Suppressor macrophage treated with lipopolysaccharide for 1 hour (primary cell): ENCODE measurements around the gene CEP126.
"Not testable (repeated sequence)": the region's sequence is repeated elsewhere in the genome, so short reads cannot be mapped to it uniquely, and the experiment has no call there.

Source experiments
- DNase-seq, 3 donors: peaks; one replicate each; pipeline ENCODE4 v3.0.0-alpha.2; 2020 to 2022

CEP126 gene

DNA sequence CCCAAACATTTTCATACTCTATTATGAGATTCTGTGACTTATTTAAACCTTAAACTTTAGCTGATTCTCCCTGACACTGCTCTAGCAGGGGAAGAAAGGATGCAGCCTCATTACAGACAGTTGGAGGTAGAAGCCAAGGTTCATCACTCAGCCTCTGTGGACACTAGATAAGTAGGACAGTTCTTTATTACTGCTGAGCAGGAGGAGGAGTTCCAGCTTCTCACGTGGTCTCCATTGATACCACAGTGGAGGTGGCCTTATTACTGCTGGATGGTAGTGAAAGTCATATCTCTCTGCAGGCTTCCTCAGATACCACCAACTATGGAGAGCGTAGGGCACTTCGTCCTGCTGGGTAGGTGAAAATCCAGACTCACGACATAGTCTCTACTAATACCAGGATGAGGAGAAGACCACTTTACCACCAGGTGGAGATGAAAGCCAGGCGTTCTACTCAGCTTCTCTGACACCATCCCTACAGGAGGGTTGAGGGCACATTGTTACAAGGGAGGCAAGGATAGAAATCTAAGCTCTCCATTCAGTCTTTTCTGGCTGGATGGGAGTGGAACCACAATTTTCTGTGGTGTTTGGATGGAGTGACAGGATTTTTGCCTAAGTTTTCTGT lies 14.6 kb downstream of the CEP126 start:
- no peak for DNase-seq

- DNase-seq: no peak
Measured at GRCh38 chr11:101931692-101932091, 16.9 kb downstream of the CEP126 start.

- DNase-seq: no peak
Measured at GRCh38 chr11:101940901-101941520, 26.2 kb downstream of the CEP126 start.

DNA sequence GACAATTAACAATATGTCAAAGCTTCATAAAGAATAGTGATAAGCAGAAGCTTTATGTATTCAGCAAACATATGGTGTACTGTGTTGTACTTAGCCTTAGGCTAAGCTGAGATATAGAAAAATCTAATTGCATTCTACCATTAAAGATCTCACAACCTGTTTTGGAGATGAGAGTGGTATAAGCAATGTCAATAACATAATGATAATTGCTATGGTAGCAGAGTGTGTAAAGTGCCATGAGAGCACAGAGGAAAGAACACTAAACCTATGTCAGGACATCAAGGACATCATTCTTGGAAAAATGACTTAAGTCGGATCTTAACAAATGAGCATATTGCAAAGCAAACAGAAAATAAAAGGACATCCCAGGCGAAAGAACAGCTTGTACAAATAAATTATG lies 30.1 kb downstream of the CEP126 start:
- no peak for DNase-seq

DNA sequence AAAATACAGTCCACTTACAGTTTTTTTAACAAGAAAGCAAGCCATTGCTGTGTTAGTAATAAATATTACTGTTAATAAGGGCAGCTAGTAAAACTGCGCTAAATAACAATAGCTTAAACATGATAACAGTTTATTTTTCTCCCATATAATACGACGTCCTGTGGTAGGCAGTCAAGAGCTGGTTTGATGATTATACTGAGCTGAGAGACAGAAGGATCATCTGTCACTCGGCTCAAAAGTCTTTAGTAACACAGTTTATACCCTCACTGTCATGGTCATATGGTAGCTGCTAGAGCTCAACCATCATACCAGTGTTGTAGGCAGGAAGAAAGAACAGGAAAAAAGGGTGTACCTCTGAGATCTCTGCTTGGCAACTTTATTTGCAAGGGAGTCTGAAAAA lies 30.6 kb downstream of the CEP126 start:
- no peak for DNase-seq

DNA sequence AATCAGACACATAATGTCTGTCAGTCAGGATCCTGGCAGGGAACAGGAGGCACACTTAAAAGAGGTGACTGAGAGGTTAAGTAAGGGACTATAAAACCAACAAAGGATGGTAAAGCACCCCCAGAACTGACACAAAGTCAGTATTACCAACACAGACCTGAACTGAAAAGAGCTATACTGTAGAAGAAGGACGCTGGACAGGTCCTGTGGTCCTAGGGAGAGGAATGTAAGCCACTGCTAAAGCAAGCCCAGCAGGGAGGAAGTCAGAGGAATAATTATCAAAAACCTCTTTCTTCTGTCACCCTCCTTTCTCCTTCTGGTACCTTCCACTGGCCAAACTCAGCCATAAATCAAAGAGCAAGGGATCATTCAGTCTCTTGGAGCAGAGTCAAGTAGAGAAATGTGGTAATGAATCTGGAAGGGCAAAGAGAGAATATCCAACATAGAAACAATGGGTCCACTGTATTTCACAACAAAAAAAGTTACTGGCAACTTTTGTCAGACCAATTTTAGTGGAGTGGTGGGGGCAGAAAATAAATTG lies 34.9 kb downstream of the CEP126 start:
- DNase-seq: no peak

- no peak for DNase-seq
Measured at GRCh38 chr11:101955278-101955677, 40.5 kb downstream of the CEP126 start.

GRCh38 chr11:101955701-101956100 lies 40.9 kb downstream of the CEP126 start:
- no peak for DNase-seq

GRCh38 chr11:101960231-101960630 lies 45.4 kb downstream of the CEP126 start:
- DNase-seq: no peak

GRCh38 chr11:101964200-101964599 lies 49.4 kb downstream of the CEP126 start:
- not testable (repeated sequence) for DNase-seq

DNA sequence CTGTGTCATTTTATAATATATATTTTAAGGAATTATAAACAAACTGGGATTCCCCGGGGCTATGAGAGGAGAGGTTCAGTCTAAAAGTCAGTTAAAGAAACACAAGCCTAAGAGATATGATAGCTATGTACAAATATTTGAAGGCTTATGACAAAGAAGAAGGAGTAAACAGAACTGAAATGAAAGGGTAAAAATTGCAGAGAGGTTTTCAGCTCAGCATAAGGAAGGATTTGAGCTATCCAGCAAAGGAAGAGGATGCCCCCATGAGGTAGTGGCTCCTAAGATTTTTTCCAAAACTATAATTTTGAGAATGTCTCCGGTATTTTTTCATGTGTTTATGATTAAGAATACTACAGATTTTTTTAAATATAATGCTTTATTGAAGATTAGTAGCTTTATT lies 59.4 kb downstream of the CEP126 start:
- DNase-seq: no peak

DNA sequence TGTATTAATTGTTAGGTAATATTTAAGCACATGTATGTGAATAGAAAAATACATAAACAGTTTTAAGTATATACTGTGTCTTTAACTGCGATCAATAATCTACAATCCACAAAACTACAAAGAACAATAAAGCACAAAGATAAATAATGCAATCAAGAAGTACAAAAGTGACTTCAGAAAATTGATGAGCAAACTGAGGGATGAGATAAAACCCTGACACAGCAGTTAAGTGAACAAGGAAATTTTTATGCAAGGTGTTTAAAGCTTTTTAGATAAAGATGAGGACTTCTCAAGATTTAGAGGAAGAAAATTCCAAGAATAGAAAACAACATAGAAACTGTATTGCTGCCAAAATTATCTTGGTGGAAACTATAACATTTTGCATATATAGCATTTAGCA lies 60.0 kb downstream of the CEP126 start:
- DNase-seq: no peak

- no peak for DNase-seq
Measured at GRCh38 chr11:101975734-101976133, 60.9 kb downstream of the CEP126 start.

GRCh38 chr11:101987370-101987769 lies 72.6 kb downstream of the CEP126 start:
- no peak for DNase-seq

- DNase-seq: no peak
Measured at GRCh38 chr11:101993172-101993571, 78.4 kb downstream of the CEP126 start.

DNA sequence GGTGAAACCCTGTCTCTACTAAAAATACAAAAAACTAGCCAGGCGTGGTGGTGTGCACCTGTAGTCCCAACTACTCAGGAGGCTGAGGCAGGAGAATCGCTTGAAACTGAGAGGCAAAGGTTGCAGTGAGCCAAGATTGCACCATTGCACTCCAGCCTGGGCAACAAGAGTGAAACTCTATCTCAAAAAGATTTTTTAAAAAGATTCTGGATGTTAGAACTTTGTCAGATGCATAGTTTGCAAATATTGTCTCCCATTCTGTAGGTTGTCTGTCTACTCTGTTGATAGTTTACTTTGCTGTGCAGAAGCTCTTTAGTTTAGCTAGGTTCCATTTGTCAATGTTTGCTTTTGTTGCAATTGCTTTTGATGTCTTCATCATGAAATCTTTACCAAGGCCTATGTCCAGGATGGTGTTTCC lies 79.3 kb downstream of the CEP126 start:
- DNase-seq: not testable (repeated sequence)

GRCh38 chr11:101996111-101996510 lies 81.3 kb downstream of the CEP126 start:
- no peak for DNase-seq

DNA sequence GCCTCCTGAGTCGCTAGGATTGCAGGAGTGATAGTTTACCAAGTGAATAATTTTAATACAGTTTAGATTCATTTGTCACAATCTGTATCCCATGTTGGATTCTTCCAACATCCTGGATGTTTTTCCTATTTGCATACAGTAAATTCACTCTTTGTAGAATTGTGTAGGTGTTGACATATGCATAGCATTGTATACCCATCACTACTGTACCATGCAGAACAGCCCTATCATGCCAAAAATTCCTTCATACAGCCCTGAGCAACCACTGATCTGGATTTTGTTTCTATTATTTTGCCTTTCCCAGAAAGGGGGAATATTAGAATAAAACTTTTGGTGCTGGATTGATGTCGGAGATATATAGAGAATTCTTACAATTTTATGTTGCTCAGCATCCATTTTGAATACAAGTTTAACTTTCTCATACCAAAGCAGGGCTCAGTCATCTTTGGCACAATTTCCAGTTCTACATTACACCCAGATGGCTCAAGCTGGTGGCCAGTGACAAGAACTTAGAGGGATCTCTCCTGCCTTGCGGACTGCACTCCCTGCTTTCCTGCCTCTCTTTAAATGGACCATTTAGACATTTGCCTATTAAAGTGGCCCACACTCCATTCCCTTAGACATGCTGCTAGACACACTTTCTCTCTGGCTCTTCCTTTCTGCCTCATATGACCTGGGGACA lies 87.0 kb downstream of the CEP126 start:
- no peak for DNase-seq

- DNase-seq: no peak
Measured at GRCh38 chr11:102004220-102004619, 89.4 kb downstream of the CEP126 start.

GRCh38 chr11:102005306-102005705 lies 90.5 kb downstream of the CEP126 start:
- DNase-seq: no peak

- no peak for DNase-seq
Measured at GRCh38 chr11:102006835-102007566, 92.2 kb downstream of the CEP126 start.

GRCh38 chr11:102007567-102008437 lies 93.0 kb downstream of the CEP126 start:
- DNase-seq: peak; percentile 32 to 77 (median 55)
